Inferior parietal cortex (tissue), 1 donor: ENCODE results near the gene ZBTB7B.

ENCODE experiments used
- DNase-seq: peaks from one replicate; pipeline ENCODE4 v3.0.0-alpha.2; 2016; ENCODE audit errors: extremely low spot score

Gene ZBTB7B

GRCh38 chr1:155038602-155039307 lies 36.2 kb downstream of the ZBTB7B start:
- no peak for DNase-seq

DNA sequence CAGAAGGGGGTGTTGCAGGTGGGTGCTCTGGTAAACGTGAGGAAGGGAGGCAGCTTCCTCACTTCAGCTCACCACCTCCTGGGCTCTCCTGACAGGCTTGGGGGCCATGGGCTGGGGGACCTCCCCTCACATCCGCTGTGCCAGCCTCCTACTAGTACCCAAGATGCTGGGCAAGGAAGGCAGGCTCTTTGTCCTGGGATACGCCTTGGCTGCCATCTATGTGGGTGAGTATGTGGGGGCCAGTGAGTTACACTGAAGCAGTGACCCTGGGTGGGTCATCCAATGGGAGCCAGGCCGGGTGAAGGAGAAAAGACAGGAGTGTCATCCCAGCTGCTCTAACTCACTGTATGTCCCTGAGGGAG lies 36.7 kb downstream of the ZBTB7B start:
- DNase-seq, result no peak

DNA sequence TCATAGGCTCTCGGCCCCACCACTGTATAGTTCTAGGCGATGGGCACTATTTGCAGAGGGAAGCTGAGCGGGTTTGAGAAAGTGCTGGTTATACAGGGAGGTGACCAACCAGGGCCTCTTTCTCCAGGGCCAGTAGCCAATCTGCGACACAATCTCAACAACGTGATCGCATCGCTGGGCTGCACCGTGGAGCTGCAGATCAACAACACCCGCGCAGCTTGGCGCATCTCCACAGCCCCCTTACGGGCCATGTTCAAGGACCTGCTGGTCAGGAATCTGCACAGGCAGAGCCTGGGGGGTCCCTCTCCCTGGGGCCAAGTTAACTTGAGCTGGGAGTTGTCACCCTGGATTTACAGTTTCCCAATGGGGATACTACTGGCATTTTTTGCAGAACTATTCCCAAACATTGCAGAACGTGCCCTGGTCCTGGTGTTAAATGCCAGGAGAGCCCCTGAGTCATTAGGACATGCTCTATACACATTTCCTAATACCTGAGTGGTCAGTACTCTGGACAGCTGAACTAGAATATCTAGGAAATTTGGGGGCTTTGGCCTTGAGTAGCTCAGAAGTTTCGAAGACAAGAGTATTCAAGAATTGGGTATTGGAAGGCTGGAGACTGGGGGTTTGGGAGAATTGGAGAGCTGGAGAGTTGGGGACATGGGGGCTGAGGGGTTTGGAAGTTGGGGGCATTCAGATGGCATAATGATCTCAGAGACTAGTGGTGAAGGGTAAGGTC lies 37.9 kb downstream of the ZBTB7B start:
- DNase-seq, result no peak

GRCh38 chr1:155042789-155043188 lies 40.2 kb downstream of the ZBTB7B start:
- DNase-seq, result no peak

DNA sequence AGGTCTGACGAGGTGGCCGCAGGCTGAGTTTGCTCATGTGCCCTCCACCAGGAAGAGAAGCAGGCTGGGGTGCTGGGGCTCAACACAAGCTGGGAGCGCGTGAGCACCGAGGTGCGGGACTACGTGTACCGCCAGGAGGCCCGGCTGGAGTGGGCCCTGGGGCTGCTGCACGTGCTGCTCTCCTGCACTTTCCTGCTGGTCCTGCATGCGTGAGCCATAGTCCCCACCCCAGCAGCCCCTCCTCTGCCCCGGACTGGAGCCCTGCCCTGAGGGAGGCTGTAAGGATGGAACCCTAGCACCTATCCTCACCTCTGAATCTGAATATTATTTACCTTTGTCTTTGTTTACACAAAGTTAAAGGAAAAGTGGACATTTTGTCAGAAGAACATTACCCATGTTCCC lies 40.7 kb downstream of the ZBTB7B start:
- no peak for DNase-seq

DNA sequence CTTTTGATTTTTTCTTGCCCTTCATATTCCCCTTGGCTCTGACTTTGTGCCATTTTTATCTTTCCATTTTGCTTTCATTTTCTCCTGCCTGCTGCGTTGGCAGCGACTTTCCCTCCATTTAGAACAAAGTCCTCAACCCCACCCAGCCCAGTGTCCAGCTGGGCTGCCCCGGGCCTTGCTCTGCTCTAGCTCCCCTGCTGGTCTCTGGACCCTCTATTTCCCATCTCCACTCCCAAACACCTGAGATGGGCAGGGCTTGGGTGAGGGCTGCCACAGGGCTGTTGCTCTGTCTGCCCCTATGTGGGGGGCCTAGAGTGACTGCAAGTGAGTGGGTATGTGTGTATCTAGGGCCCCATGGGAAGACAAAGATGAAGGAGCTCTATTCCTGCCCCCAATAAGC lies 41.2 kb downstream of the ZBTB7B start:
- DNase-seq, result no peak

DNA sequence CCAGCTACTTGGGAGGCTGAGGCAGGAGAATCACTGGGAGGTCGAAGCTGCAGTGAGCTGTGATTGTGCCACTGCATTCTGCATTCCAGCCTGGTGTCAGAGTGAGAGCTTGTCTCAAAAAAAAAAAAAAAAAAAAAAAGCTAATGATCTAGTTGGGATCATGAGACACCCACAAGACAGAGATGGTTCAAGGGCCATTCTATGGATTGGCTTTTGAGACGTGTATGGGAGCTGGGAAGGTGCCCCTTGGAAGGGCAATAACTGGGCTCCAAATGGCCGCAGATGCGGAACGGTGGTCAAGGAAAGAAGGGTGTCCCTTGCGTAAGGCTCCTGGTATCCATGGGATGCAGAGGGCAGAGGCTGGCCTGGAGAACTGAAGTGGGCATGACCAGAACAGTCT lies 41.8 kb downstream of the ZBTB7B start:
- DNase-seq, result no peak

GRCh38 chr1:155044812-155045657 lies 42.4 kb downstream of the ZBTB7B start:
- peak; percentile 79 for DNase-seq

GRCh38 chr1:155048449-155049334 lies 46.1 kb downstream of the ZBTB7B start:
- DNase-seq, result no peak

- no peak for DNase-seq
Observed at GRCh38 chr1:155049651-155050559, 47.3 kb downstream of the ZBTB7B start.

DNA sequence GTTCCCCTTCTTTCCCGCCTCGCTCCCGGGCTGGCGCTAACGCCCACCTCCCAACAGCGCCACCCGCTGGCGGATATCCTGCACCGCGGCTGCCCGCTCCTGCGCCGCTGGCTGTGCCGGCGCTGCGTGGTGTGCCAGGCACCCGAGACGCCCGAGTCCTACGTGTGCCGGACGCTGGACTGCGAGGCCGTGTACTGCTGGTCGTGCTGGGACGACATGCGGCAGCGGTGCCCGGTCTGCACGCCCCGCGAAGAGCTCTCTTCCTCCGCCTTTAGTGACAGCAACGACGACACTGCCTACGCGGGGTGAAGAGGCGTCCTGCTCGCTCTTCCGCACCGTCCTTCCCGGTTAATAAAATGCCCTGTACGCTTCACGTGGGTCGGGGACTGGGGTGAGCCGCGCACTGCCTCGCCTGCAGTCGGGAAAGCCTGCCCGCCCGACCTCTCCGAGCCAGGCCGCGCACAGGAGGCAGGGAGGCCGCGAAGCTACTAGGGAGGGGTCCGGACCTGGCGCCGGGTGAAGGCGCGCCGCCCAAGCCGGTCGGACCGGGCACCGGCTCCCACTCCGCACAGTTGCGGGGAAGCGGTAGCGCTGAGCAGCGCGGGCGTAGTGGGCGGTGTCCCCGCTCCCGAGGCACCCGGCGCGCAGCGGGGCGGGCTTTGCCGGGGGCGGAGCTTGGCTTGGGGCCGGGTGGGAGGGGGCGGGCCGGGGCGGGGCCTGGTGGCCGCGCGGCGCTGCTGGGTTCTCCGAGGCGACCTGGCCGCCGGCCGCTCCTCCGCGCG lies 48.1 kb downstream of the ZBTB7B start, which contains the start of gene ADAM15:
TSS of gene ADAM15 (plus strand) at position 757 of the 782 bp plus-strand sequence. CDS start 71 bp downstream, outside the sequence.
- peak; percentile 79 for DNase-seq

- no peak for DNase-seq
Observed at GRCh38 chr1:155051342-155051776, 48.8 kb downstream of the ZBTB7B start.

GRCh38 chr1:155051777-155052398 lies 49.3 kb downstream of the ZBTB7B start:
- peak; percentile 27 for DNase-seq

DNA sequence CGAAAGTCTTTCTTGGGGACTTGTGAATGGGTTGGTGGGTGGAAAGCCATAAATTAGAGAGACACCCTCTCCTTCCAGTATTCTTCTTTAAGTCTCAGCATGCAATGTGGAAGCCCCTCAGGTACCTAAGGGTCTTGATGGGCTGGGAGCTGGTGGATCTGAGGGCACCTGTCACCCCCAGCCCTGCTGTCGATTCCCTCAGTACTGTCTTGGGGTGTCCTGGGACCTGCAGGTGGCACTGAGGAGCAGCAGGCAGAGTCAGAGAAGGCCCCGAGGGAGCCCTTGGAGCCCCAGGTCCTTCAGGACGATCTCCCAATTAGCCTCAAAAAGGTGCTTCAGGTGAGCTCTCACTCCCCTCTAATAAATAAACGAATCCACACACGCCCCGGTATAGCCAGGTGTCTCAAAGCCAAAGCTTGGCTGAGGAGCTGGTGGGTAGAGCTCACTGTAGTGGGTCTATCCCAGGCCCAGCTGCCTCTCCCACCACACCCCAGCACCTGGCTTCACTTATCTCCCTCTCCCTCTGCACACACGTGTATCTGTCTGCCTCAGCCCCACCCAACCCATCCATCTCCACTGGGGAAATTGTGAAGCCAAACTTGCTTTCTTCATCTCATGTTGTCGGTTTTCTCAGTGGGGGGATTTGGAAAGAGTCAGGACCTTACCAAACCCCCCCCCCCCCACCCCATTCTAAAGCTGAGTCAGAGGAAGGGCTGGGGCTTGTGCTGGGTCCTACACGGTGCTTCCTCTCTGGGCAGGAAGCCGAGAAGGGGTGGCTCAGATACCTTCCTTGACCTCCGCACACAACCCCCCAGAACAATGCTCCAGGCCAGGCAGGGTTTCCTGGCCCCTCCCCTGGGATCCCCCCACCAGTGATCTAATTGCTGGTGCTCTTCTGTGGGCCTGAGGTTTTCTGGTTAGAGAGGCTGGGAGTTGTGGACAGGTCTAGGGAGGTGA lies 50.1 kb downstream of the ZBTB7B start:
- no peak for DNase-seq

GRCh38 chr1:155053531-155054105 lies 51.0 kb downstream of the ZBTB7B start:
- DNase-seq, result no peak

DNA sequence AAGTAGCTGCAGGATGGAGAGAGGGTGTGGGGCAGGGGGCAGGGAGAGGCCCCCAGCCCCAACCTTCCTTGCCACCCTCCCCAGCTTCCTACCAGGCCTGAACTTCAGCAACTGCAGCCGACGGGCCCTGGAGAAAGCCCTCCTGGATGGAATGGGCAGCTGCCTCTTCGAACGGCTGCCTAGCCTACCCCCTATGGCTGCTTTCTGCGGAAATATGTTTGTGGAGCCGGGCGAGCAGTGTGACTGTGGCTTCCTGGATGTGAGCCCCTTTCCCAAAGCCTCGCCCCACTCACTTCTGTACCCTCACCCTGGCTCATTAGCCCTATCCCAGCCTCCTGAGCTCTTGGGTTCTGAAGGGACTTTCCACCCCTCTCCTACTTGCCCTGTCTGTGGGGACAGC lies 54.5 kb downstream of the ZBTB7B start:
- no peak for DNase-seq

- no peak for DNase-seq
Observed at GRCh38 chr1:155057788-155058211, 55.2 kb downstream of the ZBTB7B start.
